ENCODE results near the gene SHC2. TPM values are rescaled to one million over a fixed set of nuclear protein-coding genes. Genes with fewer than 3 reads are reported as not detected.

Gene SHC2
- polyA plus RNA-seq, 1 of the 3 experiments (the other 2 are of a cell fraction), result 0.64 TPM

GRCh38 chr19:377801-378581 lies 82.8 kb downstream of the SHC2 start:
- Histone ChIP-seq H3K27me3 (ENCODE audit: insufficient read depth) (no peaks in the 10 kb centered on the region; the same call in 1 of the 2 replicates), H3K9me3 (no peaks in the 10 kb centered on the region), H3K4me2 (no peak overlapping the region), H4K20me1 (ENCODE audit: insufficient read depth) (no peaks in the 10 kb centered on the region), H2AFZ (ENCODE audit: low read depth) (no peak overlapping the region), H3F3A (replicated peaks; ENCODE audit: insufficient read depth) (no peaks in the 10 kb centered on the region), H3K4me1 (ENCODE audit: control insufficient read depth in 1 of 2, insufficient read depth in 2 of 2, low read depth in 1 of 2, low read length in 1 of 2) (no peaks in the 10 kb centered on the region; a peak in 1 of 4 replicates), H3K27ac (ENCODE audit: low read depth in 2 of 2, low read length in 1 of 2) (no peak overlapping the region), H3K4me3 (ENCODE audit: low read depth in 2 of 2, low read length in 1 of 2) (no peak overlapping the region), H3K9me2 (no peaks in the 10 kb centered on the region), H3K79me2 (ENCODE audit: insufficient read depth) (no peaks in the 10 kb centered on the region), H3K36me3 (replicated peaks in 1 of 2; ENCODE audit: control insufficient read depth in 1 of 2, insufficient read depth in 2 of 2, low read length in 1 of 2) (no peaks in the 10 kb centered on the region), H3K9ac (no peak overlapping the region)
- ChIA-PET POLR2A (interaction anchor here (0.6 kb wide), 1 partner anchor 61 kb away, joined by 3 read pairs; no protein-coding TSS in a partner anchor), CTCF (no interaction called here)
- DNase-seq, result peak; percentile 50
- TF ChIP-seq FOSL2 (IDR thresholded peaks at IDR 0.05; ENCODE audit: borderline replicate concordance, low read depth) (no peak), GABPA (IDR thresholded peaks at IDR 0.05; ENCODE audit: low read depth) (no peak), GATA2 (CRISPR knock-in tag; IDR thresholded peaks at IDR 0.05) (no peak), MAX (IDR thresholded peaks at IDR 0.05; ENCODE audit: low read depth) (no peak), USF2 (IDR thresholded peaks at IDR 0.05; ENCODE audit: borderline replicate concordance, low read depth, low read length) (no peak), JUND (IDR thresholded peaks at IDR 0.05) (no peak), EZH2phosphoT487 (IDR thresholded peaks at IDR 0.05; ENCODE audit: borderline replicate concordance, low read depth) (no peak), CHD2 (IDR thresholded peaks at IDR 0.05; ENCODE audit: low read length, partially characterized antibody) (no peak), RCOR1 (IDR thresholded peaks at IDR 0.05; ENCODE audit: low read length) (no peak), FOXJ3 (CRISPR knock-in tag; IDR thresholded peaks at IDR 0.05) (no peak), SIN3A (IDR thresholded peaks at IDR 0.05; ENCODE audit: borderline replicate concordance, low read depth, low read length) (no peak), ZBTB33 (IDR thresholded peaks at IDR 0.05; ENCODE audit: borderline replicate concordance, low read depth) (no peak), POLR2AphosphoS5 (IDR thresholded peaks at IDR 0.05; ENCODE audit: low read depth, low read length) (no peak), TAF1 (IDR thresholded peaks at IDR 0.05; ENCODE audit: borderline replicate concordance, low read depth, low read length) (no peak), REST (IDR thresholded peaks at IDR 0.05; ENCODE audit: low read depth, low read length) (no peak), MXI1 (IDR thresholded peaks at IDR 0.05; ENCODE audit: low read depth, low read length) (no peak), TCF12 (IDR thresholded peaks at IDR 0.05) (no peak), USF1 (IDR thresholded peaks at IDR 0.05; ENCODE audit: borderline replicate concordance, low read depth) (no peak), RXRA (IDR thresholded peaks at IDR 0.05; ENCODE audit: borderline replicate concordance, low read depth) (no peak)
- WGBS (ENCODE audit: low lambda C conversion rate), result 43% methylated on average over 23 of the region's 38 CpGs
